Activated T-helper 1 cell treated with Interleukin-2 at 50 U/mL for 16 hours (primary cell): ENCODE measurements around the gene PDCD2L.
"Not testable (repeated sequence)": the region's sequence is repeated elsewhere in the genome, so short reads cannot be mapped to it uniquely, and the experiment has no call there.

ENCODE experiments used
- DNase-seq: peaks from one replicate; pipeline ENCODE4 v3.0.0-alpha.2; 2020; ENCODE audit warnings: low read depth

Gene PDCD2L

DNA sequence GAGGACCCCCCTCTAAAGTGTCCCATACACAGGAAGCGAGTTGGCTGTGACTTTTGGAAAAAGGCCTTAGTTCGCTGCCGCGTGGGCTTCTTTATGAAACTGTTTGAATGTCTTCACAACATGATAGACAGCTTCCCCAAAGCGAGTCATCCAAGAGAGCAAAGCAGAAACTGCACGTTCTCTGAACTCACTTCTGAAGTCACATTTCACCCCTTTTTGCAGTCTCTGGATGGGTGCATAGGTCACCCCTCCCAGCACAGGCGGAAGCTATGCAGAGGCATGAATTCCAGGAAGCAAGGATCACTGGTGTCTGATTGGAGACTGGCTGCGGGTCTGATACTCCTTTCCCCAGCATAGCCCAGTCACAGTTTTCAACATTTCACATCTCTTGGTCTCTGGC is 28.6 kb upstream of the PDCD2L start:
- no peak for DNase-seq

DNA sequence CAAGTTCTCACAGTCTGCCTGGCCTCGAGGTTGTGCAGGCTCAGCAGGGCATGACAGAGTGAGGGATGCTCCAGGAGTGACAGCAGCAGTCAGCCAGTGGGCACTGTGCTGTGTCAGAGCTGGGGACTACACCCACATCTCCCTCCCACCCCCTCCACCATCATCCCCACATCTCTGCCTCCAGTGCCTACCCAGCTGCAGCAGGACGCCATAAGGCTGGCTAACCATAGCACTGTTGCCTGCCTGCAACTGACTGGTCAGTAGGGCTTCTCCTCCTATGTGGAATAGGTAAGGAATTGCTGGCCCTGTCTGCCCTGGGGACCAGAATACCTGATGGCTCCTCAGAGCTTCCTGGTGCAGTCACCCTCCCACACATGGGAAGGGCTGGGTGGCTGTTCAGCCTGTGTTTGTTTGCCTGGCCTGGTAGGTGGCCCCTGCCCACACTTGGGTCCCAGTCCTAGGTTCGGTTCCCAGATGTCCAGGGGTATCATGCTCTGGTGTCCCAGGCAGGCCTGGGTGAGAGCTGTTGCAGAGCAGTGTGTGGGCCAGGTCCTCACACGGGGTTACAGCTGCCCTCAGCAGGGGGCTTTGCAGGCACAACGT is 23.5 kb upstream of the PDCD2L start:
- no peak for DNase-seq

DNA sequence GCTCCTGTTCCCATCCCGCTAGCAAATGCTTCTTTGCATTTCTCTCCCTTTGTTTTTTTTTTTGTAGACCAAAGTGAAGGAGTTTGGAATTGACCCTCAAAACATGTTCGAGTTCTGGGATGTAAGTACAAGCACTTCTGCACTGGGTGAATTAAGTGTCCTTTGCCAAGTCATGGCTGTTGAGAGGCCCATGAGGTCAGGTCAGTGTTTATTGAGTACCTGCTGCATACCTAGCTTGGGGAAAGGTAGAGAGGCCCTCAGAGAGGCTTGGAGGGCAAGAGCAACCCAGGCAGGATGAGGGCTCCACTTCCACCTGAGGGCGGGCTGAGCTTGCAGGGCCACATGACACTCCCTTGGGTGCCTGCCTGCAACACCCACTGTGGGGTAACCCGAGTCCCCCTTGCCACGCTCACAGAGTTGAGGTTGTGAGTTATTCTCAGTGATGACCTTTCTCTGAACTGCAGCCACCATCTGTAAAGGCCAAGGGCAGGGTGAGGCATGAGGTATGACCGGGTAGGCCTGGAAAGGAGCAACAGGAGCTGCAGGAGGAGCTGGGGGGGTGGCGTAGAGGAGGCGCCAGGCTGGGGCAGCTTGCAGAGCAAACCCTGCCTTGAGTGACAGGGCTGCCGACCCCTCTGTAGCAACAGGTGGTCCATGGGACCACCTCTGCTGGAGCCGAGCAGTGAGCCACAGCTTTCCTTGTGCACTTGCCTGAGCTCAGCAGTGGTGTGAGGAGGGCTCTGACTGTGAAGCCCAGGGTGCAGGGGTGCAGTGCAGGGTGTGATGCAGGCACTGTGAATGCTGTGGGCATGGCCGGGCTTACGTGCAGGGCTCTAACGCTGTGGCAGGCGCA is 22.6 kb upstream of the PDCD2L start:
- no peak for DNase-seq

DNA sequence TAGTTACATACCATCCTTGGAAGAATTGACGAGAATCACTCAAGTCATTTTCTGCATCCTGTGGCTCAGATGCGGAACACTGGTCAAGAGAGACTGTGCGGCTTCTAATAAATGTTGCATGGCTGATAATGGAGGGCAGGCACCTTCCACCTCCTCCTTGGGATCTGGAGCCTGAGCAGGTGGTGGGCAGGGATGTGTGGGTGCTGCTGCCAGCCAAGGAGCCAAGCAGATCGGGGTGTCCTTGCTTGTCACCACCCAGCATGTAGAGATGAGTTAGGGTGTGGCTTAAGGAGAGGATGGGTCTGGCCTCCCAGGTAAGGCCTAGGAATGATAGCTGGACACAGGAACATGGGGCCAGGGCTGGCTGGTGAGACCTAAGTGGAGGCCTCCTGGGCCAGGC is 21.7 kb upstream of the PDCD2L start:
- no peak for DNase-seq

DNA sequence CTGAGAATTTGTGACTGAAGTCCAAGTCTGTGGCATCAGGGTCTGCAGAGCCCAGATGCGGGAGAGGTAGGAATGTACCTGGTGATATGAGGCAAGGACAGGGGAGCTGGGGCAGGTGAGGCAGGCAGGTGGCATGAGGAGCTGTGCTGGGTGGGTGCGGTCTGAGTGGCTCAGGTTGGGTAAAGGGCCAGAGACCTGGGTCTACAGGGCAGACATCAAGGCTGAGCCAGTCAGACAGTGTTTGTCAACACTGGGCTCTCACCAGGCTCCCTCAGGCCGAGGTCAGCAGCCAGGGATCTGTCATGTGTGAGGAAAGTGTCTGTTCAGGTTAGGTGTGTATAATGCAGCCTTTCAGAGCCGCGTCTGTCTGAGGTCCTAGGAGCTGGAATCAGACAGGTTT is 20.6 kb upstream of the PDCD2L start:
- DNase-seq, result no peak

DNA sequence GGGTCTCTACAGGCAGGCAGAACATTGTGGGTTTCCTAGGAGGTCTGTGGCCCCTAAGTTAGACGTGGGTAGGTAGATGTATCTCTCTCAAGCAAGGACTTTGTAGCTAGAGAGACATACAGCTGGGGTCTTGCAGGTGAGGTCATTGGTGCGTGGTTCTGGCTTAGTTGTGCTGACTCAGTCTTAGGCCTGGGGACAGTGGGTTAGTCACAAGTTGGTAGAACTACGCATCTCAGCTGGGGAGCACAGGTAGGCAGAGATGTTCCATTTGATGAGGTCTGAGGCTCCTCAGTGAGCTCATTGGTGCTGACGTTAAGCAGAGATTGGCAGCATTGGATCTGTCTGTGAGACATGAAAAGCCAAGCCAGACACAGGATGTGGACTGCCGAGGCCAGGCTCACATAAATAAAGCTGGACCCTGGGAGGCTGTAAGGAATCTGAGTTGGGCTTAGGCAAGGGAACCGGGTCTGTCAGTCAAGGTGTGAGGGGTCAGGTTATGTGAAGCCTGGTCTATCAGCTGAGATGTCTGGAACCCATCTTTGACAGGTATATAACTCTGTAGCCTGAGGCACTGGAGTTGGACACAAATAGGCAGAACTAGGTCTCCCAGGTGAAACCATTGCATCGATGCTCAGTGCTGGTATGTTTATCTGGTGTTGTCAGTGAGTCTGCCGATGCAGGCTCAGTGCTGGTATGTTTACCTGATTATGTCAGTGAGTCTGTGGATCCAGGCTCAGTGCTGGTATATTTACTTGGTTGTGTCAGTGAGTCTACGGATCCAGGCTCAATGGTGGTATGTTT is 17.4 kb upstream of the PDCD2L start:
- no peak for DNase-seq

DNA sequence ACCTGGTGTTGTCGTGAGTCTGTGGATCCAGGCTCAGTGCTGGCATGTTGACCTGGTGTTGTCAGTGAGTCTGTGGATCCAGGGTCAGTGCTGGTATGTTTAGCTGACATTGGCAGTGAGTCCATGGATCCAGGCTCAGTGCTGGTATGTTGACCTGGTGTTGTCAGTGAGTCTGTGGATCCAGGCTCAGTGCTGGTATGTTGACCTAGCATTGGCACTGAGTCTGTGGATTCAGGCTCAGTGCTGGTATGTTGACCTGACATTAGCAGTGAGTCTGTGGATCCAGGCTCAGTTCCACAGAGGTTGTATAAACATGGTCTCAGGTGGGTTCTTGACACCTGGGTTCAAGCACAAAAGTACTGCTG is 16.8 kb upstream of the PDCD2L start:
- no peak for DNase-seq

DNA sequence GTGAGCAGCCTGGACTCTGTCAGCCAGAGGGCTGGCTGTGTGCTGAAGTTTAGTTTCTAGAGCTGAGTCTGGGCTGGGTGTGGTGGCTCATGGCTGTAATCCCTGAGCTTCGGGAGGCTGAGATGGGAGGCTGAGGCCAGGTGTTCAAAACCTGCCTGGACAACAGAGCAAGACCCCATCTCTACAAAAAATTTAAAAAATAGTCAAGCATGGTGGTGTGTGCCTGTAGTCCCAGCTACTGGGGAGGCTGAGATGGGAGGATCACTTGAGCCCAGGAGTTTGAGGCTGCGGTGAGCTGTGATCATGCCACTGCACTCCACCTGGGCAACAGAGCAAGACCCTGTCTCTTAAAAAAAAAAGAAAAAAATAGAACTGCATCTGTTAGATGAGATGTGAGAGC is 15.5 kb upstream of the PDCD2L start:
- DNase-seq, result not testable (repeated sequence)

DNA sequence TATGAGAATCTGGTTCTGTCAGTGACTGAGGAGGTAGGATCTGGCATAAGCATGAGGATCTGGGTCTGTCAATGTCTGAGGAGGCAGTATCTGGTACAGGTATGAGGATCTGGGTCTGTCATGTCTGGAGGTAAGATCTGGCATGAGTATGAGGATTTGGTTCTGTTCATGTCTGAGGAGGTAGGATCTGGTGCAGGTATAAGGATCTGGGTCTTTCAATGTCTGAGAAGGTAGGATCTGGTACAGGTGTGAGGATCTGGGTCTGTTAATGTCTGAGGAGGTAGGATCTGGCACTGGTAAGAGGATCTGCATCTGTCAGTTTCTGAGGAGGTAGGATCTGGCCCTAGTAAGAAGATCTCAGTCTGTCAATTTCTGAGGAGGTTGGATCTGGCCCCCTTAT is 12.4 kb upstream of the PDCD2L start:
- no peak for DNase-seq

DNA sequence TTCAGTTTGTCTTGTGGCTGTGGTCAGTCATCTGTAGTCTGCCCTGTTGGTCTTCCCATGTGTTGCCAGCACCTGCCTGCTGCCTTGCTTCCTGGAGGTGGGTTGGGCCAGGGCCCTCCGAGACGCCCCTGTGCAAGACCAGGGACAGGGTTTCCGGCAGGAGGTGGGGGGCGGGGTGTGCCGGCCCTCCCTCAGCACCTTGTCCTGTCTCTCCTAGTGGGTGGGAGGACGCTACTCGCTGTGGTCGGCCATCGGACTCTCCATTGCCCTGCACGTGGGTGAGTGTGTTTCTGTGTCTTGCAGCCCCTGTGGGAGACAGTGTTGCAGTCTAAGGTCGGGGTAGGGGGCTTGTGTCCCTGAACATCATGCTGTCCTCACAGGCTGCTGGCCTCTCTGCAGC is 11.2 kb upstream of the PDCD2L start:
- no peak for DNase-seq

DNA sequence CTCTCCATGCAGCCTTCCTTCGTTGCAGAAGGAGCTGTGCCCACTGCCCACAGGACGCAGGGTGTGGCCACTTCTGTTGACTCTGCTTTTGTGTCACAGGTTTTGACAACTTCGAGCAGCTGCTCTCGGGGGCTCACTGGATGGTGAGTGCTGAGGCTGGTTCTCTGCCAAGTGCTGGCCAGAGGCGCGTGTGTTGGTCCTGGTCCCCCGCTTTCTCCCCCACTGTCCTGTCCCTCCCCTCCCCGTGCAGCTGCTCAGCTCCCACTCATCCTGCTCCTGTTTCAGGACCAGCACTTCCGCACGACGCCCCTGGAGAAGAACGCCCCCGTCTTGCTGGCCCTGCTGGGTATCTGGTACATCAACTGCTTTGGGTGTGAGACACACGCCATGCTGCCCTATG is 10.6 kb upstream of the PDCD2L start:
- DNase-seq, result no peak

DNA sequence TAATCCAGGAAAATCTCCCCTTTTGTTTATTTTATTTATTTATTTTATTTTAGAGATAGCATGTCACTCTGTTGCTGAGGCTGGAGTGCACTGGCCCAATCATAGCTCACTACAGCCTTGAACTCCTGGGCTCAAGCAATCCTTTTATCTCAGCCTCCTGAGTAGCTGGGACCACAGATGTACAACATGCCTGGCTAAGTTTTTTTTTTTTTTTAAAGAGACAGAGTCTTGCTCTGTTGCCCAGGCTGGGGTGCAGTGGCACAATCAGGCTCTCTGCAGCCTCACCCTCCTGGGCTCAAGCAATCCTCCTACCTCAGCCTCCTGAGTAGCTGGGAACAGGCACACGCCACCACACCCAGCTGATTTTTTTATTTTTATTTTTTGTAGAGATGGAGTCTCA is 6.3 kb upstream of the PDCD2L start:
- no peak for DNase-seq

DNA sequence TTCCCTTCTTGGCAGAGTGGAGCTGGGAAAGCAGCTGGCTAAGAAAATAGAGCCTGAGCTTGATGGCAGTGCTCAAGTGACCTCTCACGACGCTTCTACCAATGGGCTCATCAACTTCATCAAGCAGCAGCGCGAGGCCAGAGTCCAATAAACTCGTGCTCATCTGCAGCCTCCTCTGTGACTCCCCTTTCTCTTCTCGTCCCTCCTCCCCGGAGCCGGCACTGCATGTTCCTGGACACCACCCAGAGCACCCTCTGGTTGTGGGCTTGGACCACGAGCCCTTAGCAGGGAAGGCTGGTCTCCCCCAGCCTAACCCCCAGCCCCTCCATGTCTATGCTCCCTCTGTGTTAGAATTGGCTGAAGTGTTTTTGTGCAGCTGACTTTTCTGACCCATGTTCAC is 4.3 kb upstream of the PDCD2L start:
- DNase-seq, result no peak

DNA sequence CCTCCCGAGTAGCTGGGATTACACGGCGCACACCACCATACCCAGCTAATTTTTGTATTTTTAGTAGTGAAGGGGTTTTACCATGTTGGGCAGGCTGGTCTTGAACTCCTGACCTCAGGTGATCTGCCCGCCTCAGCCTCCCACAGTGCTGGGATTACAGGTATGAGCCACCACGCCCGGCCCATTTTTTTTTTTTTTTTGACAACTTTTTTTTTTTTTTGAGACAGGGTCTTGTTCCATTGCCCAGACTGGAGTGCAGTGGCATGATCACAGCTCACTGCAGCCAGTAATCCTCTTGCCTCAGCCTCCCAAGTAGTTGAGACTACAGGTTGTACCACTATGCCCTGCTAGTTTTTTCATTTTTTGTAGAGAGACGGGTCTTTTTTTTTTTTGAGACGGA is 3.4 kb upstream of the PDCD2L start:
- DNase-seq, result not testable (repeated sequence)

DNA sequence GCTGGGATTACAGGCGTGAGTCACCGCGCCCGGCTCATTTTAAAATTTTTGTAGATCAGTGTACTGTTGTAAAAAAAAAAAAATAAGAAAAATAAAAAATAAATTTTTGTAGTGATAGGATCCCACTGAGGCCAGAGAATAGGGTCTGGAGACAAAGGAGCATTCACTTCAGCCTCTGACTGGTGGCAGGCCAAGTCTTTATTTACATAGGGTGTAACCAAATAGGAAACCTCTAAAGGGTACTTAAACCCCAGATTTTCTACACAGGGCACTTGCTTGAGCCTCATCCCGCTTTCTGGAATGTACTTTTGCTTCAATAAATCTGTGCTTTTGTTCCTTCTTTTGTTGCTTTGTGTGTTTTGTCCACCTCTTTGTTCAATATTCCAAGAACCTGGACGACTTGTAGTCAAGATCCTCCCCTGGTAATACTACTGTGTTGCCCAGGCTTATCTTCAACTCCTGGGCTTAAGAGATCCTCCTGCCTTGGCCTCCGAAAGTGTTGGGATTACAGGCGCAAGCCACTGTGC is 2.1 kb upstream of the PDCD2L start:
- DNase-seq, result no peak

DNA sequence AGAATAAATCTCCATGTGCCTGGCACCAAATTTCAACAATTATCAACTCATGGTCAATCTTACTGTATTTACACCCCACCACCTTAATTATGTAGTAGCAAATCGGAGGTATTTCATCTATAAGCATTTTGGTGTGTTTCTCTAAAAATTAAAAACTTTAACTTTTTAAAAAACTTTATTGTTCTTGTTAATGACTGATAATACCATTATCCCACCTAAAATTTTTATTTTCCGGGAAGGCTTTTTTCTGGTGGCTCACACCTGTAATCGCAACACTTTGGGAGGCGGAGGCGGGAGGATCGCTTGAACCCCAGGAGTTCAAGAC is 453 bp upstream of the PDCD2L start:
- DNase-seq, result no peak

DNA sequence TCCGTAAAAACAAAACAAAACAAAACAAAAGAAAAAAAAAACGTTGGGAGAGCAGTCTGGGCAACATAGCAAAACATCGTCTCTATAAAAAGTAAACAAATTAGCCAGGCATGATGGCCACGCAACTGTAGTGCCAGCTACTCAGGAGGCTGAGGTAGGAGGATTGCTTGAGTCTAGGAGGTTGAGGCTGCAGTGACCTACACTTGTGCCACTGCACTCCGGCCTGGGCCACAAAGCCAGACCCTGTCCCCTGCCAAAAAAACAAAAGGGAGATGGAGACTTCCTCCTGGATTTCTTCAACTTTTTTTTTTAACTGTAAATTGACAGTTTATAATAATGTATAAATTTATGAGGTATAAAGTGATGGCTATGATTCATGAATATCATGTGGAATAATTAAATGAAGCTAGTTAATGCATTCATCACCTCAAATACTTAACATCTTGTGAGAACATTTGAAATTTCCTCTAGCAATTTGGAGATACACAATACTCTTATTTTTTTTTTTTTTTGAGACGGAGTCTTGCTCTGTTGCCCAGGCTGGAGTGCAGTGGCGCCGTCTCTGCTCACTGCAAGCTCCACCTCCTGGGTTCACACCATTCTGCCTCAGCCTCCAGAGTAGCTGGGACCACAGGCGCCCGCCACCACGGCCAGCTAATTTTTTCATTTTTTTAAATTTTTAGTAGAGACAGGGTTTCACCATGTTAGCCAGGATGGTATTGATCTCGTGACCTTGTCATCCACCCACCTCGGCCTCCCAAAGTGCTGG is 1.9 kb downstream of the PDCD2L start:
- no peak for DNase-seq

DNA sequence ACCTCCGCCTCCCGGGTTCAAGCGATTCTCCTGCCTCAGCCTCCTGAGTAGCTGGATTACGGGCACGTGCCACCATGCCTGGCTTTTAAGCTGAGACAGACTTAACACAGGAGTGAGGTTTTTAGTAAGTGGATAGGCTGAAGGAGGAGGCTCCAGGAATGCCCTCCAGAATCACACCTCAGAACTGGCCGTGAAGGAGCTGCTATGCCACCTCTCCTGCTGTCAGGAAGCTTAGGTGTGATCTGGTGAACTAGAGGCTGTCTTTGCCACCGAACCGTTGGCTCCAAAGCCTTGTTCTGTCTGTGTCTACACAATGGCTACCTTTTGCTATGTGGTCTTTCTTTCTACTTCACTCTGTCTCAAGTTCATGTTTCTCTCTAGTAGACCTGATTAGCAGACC is 4.2 kb downstream of the PDCD2L start:
- no peak for DNase-seq

DNA sequence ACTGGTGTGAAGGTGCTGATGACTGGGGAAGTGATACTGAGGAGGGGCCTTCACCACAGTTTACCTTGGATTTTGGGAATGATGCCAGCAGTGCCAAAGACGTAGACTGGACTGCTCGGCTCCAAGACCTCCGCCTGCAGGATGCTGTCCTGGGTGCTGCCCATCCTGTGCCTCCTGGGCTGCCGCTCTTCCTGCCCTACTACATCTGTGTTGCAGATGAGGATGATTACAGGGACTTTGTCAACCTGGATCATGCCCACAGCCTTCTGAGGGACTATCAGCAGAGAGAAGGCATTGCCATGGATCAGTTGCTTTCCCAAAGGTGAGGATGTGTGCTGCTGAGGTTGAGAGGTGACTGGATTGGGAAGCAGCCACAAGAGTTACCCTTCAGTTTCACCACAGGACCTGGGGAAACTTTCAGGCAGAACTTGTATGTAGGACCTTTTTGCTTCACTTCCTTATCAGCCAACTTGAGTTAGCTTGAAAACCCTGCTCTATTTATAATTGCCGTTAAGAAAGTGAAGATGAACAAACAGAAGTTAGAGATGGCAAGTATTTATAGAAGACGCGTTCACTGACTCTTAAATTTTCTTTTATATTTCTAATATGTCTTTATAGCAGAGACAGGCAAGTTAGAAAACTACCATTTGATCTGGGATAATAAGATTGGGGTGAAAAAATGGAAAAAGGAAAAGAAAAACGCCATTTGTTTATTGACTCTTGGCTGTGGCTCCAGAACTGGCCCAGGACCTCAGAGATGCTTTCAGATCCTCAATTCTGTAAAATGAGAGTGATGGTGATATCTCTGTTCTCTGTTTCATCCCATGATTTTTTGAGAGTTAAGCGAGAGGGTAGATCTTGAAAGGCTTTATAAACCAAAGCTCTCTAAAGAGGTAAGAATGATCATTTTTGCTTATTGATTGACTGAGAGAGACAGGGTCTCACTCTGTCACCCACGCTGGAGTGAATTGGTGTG is 5.3 kb downstream of the PDCD2L start:
- DNase-seq, result no peak

DNA sequence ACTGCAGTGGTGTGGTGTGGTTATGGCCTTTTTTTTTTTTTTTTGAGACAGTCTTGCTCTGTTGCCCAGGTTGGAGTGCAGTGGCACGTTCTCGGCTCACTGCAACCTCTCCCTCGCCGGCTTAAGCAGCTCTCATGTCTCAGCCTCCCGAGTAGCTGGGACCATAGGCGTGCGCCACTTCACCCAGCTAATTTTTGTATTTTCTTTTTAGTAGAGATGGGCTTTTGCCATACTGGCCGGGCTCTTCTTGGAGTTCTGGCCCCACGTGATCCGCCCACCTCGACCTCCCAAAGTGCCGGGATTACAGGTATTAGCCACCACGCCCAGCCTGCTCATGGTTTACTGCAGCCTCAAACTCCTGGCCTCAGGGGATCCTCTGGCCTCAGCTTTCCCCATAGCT is 7.0 kb downstream of the PDCD2L start:
- DNase-seq, result no peak

DNA sequence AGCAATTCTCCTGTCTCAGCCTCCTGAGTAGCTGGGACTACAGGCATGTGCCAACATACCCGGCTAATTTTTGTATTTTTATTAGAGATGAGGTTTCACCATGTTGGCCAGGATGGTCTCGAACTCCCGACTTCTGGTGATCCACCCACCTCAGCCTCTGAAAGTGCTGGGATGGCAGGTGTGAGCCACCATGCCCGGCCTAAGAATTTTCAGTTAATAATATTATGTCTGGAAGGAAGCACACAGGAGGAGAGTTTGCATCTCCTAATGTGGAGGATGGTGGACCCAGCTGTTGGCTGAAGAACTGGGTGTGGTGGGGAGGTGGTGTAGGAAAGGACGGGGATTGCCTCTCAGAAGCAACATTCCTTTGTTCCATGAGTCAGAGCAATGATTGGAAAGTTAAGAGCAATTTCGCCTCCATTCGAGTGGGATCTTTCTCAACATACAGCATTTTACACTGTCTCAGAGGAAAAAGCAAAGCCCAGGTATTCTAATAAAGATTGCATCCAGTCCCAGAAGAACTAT is 11.9 kb downstream of the PDCD2L start:
- DNase-seq, result no peak
